WTC11 (cell line): ENCODE data around the gene KIRREL3. TPM values are rescaled to one million over a fixed set of nuclear protein-coding genes. Genes with fewer than 3 reads are reported as not detected.

ENCODE experiments used
- ATAC-seq: fragments of 200-7000 bp; cut with Tn5 transposase; 2 replicates; pipeline ENCODE4 v1.10.0; 2021; ENCODE audit warnings: mild to moderate bottlenecking, moderate library complexity
- CTCF ChIA-PET: fragments of 300-600 bp; sonication (Branson Sonifier 250); formaldehyde crosslinking; loops from one replicate; lab custom pipeline; 2021; ENCODE audit warnings: antibody characterized with exemption; lab: Charles Lee
- POLR2A ChIA-PET: fragments of 350-600 bp; sonication (Branson Sonifier 250); formaldehyde crosslinking; loops from one replicate; lab custom pipeline; 2021; ENCODE audit warnings: antibody characterized with exemption; lab: Charles Lee
- DNase-seq: peaks from one replicate; pipeline ENCODE4 v3.0.0; 2021; ENCODE audit warnings: low spot score
- H3K27ac Mint-ChIP-seq: 2 replicates; pipeline ENCODE4 v1.8.0; 2021; ENCODE audit warnings: mixed read lengths
- H3K27me3 Mint-ChIP-seq: 2 replicates; pipeline ENCODE4 v1.8.0; 2021; ENCODE audit warnings: low read depth, mild to moderate bottlenecking, moderate library complexity, mixed read lengths
- H3K36me3 Mint-ChIP-seq: 2 replicates; pipeline ENCODE4 v1.8.0; 2021; ENCODE audit warnings: mixed read lengths
- H3K4me1 Mint-ChIP-seq: 2 replicates; pipeline ENCODE4 v1.8.0; 2022; ENCODE audit warnings: mixed read lengths
- H3K4me3 Mint-ChIP-seq: 2 replicates; pipeline ENCODE4 v1.8.0; 2021; ENCODE audit warnings: mild to moderate bottlenecking, moderate library complexity, mixed read lengths
- H3K9me3 Mint-ChIP-seq: 2 replicates; pipeline ENCODE4 v1.8.0; 2021; ENCODE audit warnings: mixed read lengths
- ATF1 ChIP-seq: sonication (generic); formaldehyde crosslinking; IDR thresholded peaks from 2 replicates; pipeline ENCODE4 v1.8.1; 2023; ENCODE audit warnings: mild to moderate bottlenecking, moderate library complexity, missing genetic modification reagents
- ATF6 ChIP-seq: sonication (generic); formaldehyde crosslinking; IDR thresholded peaks from 2 replicates; pipeline ENCODE4 v1.8.1; 2023; ENCODE audit warnings: mild to moderate bottlenecking, missing genetic modification reagents
- E2F1 ChIP-seq: sonication (generic); formaldehyde crosslinking; IDR thresholded peaks from 2 replicates; pipeline ENCODE4 v1.8.0; 2022; ENCODE audit warnings: mild to moderate bottlenecking, missing genetic modification reagents
- FOXP1 ChIP-seq: sonication (generic); formaldehyde crosslinking; IDR thresholded peaks from 2 replicates; pipeline ENCODE4 v1.8.0; 2022; ENCODE audit warnings: missing genetic modification reagents, mild to moderate bottlenecking, moderate library complexity, borderline replicate concordance
- HMGXB4 ChIP-seq: sonication (generic); formaldehyde crosslinking; IDR thresholded peaks from 2 replicates; pipeline ENCODE4 v1.8.1; 2023; ENCODE audit warnings: mild to moderate bottlenecking, moderate library complexity, missing genetic modification reagents
- IRF1 ChIP-seq: sonication (generic); formaldehyde crosslinking; IDR thresholded peaks from 2 replicates; pipeline ENCODE4 v1.8.0; 2023; ENCODE audit warnings: missing genetic modification reagents
- IRF2 ChIP-seq: sonication (generic); formaldehyde crosslinking; IDR thresholded peaks from 2 replicates; pipeline ENCODE4 v1.8.0; 2022; ENCODE audit warnings: low read depth, missing genetic modification reagents, borderline replicate concordance
- KAT7 ChIP-seq: sonication (generic); formaldehyde crosslinking; IDR thresholded peaks from 2 replicates; pipeline ENCODE4 v1.8.1; 2023; ENCODE audit warnings: missing genetic modification reagents, mild to moderate bottlenecking, borderline replicate concordance
- MYBL2 ChIP-seq: sonication (generic); formaldehyde crosslinking; IDR thresholded peaks from 2 replicates; pipeline ENCODE4 v1.8.1; 2023; ENCODE audit warnings: mild to moderate bottlenecking, moderate library complexity, missing genetic modification reagents
- NR2C2 ChIP-seq: sonication (generic); formaldehyde crosslinking; IDR thresholded peaks from 2 replicates; pipeline ENCODE4 v1.8.0; 2022; ENCODE audit warnings: mild to moderate bottlenecking, missing genetic modification reagents
- RELA ChIP-seq: sonication (generic); formaldehyde crosslinking; IDR thresholded peaks from 2 replicates; pipeline ENCODE4 v1.8.1; 2022; ENCODE audit warnings: missing genetic modification reagents, mild to moderate bottlenecking, borderline replicate concordance
- RORB ChIP-seq: fragments of 250-450 bp; sonication (Bioruptor Pico); IDR thresholded peaks from 2 replicates; pipeline ENCODE4 v1.9.0; 2021; ENCODE audit warnings: mild to moderate bottlenecking
- SOX15 ChIP-seq: fragments of 250-450 bp; sonication (Bioruptor Pico); IDR thresholded peaks from 2 replicates; pipeline ENCODE4 v1.9.0; 2021; ENCODE audit warnings: mild to moderate bottlenecking
- TCF7 ChIP-seq: sonication (generic); formaldehyde crosslinking; IDR thresholded peaks from 2 replicates; pipeline ENCODE4 v1.8.0; 2022; ENCODE audit warnings: mild to moderate bottlenecking, low read depth, missing genetic modification reagents, moderate library complexity
- ZSCAN18 ChIP-seq: fragments of 250-450 bp; sonication (Bioruptor Pico); IDR thresholded peaks from 2 replicates; pipeline ENCODE4 v2.1.2; 2022; ENCODE audit warnings: mild to moderate bottlenecking, moderate library complexity
- total RNA-seq: library from RNA; stranded (reverse); gene quantifications from 3 replicates; pipeline ENCODE4 v1.2.3, GENCODE V29; 2021
- TF ChIP-seq, protein P1 (sequence below): sonication (generic); formaldehyde crosslinking; IDR thresholded peaks from 2 replicates; pipeline ENCODE4 v1.8.0; 2022; ENCODE audit warnings: mild to moderate bottlenecking, missing genetic modification reagents
- TF ChIP-seq, protein P2 (sequence below): sonication (generic); formaldehyde crosslinking; IDR thresholded peaks from 2 replicates; pipeline ENCODE4 v1.8.1; 2022; ENCODE audit warnings: low read depth, mild to moderate bottlenecking, moderate library complexity, missing genetic modification reagents, borderline replicate concordance
- TF ChIP-seq, protein P3 (sequence below): sonication (generic); formaldehyde crosslinking; IDR thresholded peaks from 2 replicates; pipeline ENCODE4 v1.8.1; 2023; ENCODE audit warnings: mild to moderate bottlenecking, missing genetic modification reagents

Gene KIRREL3
- total RNA-seq, 1 experiment from 2014 or later: 0.59 TPM

- TF ChIP-seq RELA (CRISPR knock-in tag) (no peak), TCF7 (no peak), MYBL2 (no peak), ATF6 (CRISPR knock-in tag) (no peak), FOXP1 (CRISPR knock-in tag) (no peak), NR2C2 (CRISPR knock-in tag) (no peak), ZSCAN18 (CRISPR knock-in tag) (no peak), RORB (CRISPR knock-in tag) (no peak), IRF1 (CRISPR knock-in tag) (no peak), E2F1 (CRISPR knock-in tag) (no peak), KAT7 (no peak), HMGXB4 (CRISPR knock-in tag) (no peak), SOX15 (CRISPR knock-in tag) (no peak), ATF1 (CRISPR knock-in tag) (no peak), IRF2 (CRISPR knock-in tag) (no peak)
- TF ChIP-seq, protein P1, sequence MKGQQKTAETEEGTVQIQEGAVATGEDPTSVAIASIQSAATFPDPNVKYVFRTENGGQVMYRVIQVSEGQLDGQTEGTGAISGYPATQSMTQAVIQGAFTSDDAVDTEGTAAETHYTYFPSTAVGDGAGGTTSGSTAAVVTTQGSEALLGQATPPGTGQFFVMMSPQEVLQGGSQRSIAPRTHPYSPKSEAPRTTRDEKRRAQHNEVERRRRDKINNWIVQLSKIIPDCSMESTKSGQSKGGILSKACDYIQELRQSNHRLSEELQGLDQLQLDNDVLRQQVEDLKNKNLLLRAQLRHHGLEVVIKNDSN (CRISPR knock-in tag): no peak
- TF ChIP-seq, protein P2, sequence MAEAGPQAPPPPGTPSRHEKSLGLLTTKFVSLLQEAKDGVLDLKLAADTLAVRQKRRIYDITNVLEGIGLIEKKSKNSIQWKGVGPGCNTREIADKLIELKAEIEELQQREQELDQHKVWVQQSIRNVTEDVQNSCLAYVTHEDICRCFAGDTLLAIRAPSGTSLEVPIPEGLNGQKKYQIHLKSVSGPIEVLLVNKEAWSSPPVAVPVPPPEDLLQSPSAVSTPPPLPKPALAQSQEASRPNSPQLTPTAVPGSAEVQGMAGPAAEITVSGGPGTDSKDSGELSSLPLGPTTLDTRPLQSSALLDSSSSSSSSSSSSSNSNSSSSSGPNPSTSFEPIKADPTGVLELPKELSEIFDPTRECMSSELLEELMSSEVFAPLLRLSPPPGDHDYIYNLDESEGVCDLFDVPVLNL (CRISPR knock-in tag): no peak
- TF ChIP-seq, protein P3, sequence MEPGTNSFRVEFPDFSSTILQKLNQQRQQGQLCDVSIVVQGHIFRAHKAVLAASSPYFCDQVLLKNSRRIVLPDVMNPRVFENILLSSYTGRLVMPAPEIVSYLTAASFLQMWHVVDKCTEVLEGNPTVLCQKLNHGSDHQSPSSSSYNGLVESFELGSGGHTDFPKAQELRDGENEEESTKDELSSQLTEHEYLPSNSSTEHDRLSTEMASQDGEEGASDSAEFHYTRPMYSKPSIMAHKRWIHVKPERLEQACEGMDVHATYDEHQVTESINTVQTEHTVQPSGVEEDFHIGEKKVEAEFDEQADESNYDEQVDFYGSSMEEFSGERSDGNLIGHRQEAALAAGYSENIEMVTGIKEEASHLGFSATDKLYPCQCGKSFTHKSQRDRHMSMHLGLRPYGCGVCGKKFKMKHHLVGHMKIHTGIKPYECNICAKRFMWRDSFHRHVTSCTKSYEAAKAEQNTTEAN: no peak
- H3K4me3 Mint-ChIP-seq: no peak overlapping the region
- ATAC-seq (no peak), DNase-seq (no peak)
- peaks cover 11% of the 10 kb centered on the region for H3K27me3 Mint-ChIP-seq
- peaks cover 32% of the 10 kb centered on the region for H3K4me1 Mint-ChIP-seq
- H3K36me3 Mint-ChIP-seq: peaks cover 7% of the 10 kb centered on the region
- ChIA-PET CTCF (no interaction called here), POLR2A (no interaction called here)
- H3K9me3 Mint-ChIP-seq: peaks cover 13% of the 10 kb centered on the region
- H3K27ac Mint-ChIP-seq: no peak overlapping the region
Observed at GRCh38 chr11:126611438-126611837, 389.1 kb downstream of the KIRREL3 start.
